H1 (cell line): ENCODE results near the gene CENPF. TPM values are rescaled to one million over a fixed set of nuclear protein-coding genes. Genes with fewer than 3 reads are reported as not detected.

Experiments
- ASH2L ChIP-seq: fragments of 200-600, 300-600 bp; sonication (generic); IDR thresholded peaks from one replicate; pipeline ENCODE4 v1.7.1; 2017; ENCODE audit warnings: low read length
- CBX8 ChIP-seq: fragments of 300-800, 300-1000 bp; sonication (generic); IDR thresholded peaks from 2 replicates; pipeline ENCODE4 v1.7.1; 2016; ENCODE audit warnings: low read depth, low read length, borderline replicate concordance
- CHD1 ChIP-seq: IDR thresholded peaks from 2 replicates; pipeline ENCODE4 v1.6.1; 2012; ENCODE audit warnings: low read depth, low read length, improper control_type of control experiment
- EZH2 ChIP-seq: fragments of 200-600 bp; sonication (generic); IDR thresholded peaks from 2 replicates; pipeline ENCODE4 v1.7.1; 2012; ENCODE audit warnings: low read depth, mild to moderate bottlenecking, moderate library complexity, low read length, inconsistent platforms; ENCODE audit not compliant: severe bottlenecking
- HDAC6 ChIP-seq: IDR thresholded peaks from one replicate; pipeline ENCODE4 v1.7.1; 2012; ENCODE audit warnings: low read depth, mild to moderate bottlenecking, inconsistent platforms, low read length, moderate library complexity
- RAD21 ChIP-seq, 2 experiments: IDR thresholded peaks in 1 of 2; conservative IDR thresholded peaks in 1 of 2; 2 replicates each; pipeline ENCODE4 v1.6.1; 2011; ENCODE audit warnings: low read depth in 2 of 2, low read length in 2 of 2, improper control_type of control experiment in 1 of 2, inconsistent platforms in 1 of 2, mild to moderate bottlenecking in 1 of 2, moderate library complexity in 1 of 2
- SAP30 ChIP-seq: fragments of 300-600 bp; sonication (generic); IDR thresholded peaks from 2 replicates; pipeline ENCODE4 v1.7.1; 2012; ENCODE audit warnings: low read length, moderate library complexity, mild to moderate bottlenecking, inconsistent platforms; ENCODE audit not compliant: insufficient read depth, insufficient replicate concordance
- TCF12 ChIP-seq: IDR thresholded peaks from 2 replicates; pipeline ENCODE4 v1.6.1; 2011; ENCODE audit warnings: low read depth, mild to moderate bottlenecking, low read length
- polyA plus RNA-seq, 7 experiments: library from polyadenylated mRNA; depleted of rRNA in 3 of 7; stranded (reverse) in 5 of 7; unstranded in 2 of 7; fragments of >200 nt in 5 of 7; fragments of 200-250 nt in 2 of 7; gene quantifications; 1 replicate in 5 of 7; 2 replicates in 1 of 7; 4 replicates in 1 of 7; pipeline versions ENCODE4 v1.2.1 to v1.2.3, GENCODE V29; 2011 to 2013; ENCODE audit warnings: missing spikeins in 2 of 7, mixed read lengths in 2 of 7
- total RNA-seq: library from RNA; stranded (reverse); fragmentation: NEBNext Ultra II Directional; extraction: Animal tissue kit (Norgen Biotek cat#: 25700); gene quantifications from 2 replicates; pipeline ENCODE4 v1.2.1, GENCODE V29; 2021
- TF ChIP-seq, protein P1 (sequence below): fragments of 300-600 bp; sonication (generic); IDR thresholded peaks from 2 replicates; pipeline ENCODE4 v1.7.1; 2012; ENCODE audit warnings: low read length, moderate library complexity, mild to moderate bottlenecking, inconsistent platforms; ENCODE audit not compliant: insufficient replicate concordance
- TF ChIP-seq, protein P2 (sequence below): IDR thresholded peaks from 2 replicates; pipeline ENCODE4 v1.6.1; 2012; ENCODE audit warnings: low read length, inconsistent platforms

The CENPF gene
- total and polyA plus RNA-seq, 2 of the 8 experiments (the other 6 are each of a cell fraction or from before 2014, with no cell fraction given): 13.7 to 170 TPM

- TF ChIP-seq, protein P1, sequence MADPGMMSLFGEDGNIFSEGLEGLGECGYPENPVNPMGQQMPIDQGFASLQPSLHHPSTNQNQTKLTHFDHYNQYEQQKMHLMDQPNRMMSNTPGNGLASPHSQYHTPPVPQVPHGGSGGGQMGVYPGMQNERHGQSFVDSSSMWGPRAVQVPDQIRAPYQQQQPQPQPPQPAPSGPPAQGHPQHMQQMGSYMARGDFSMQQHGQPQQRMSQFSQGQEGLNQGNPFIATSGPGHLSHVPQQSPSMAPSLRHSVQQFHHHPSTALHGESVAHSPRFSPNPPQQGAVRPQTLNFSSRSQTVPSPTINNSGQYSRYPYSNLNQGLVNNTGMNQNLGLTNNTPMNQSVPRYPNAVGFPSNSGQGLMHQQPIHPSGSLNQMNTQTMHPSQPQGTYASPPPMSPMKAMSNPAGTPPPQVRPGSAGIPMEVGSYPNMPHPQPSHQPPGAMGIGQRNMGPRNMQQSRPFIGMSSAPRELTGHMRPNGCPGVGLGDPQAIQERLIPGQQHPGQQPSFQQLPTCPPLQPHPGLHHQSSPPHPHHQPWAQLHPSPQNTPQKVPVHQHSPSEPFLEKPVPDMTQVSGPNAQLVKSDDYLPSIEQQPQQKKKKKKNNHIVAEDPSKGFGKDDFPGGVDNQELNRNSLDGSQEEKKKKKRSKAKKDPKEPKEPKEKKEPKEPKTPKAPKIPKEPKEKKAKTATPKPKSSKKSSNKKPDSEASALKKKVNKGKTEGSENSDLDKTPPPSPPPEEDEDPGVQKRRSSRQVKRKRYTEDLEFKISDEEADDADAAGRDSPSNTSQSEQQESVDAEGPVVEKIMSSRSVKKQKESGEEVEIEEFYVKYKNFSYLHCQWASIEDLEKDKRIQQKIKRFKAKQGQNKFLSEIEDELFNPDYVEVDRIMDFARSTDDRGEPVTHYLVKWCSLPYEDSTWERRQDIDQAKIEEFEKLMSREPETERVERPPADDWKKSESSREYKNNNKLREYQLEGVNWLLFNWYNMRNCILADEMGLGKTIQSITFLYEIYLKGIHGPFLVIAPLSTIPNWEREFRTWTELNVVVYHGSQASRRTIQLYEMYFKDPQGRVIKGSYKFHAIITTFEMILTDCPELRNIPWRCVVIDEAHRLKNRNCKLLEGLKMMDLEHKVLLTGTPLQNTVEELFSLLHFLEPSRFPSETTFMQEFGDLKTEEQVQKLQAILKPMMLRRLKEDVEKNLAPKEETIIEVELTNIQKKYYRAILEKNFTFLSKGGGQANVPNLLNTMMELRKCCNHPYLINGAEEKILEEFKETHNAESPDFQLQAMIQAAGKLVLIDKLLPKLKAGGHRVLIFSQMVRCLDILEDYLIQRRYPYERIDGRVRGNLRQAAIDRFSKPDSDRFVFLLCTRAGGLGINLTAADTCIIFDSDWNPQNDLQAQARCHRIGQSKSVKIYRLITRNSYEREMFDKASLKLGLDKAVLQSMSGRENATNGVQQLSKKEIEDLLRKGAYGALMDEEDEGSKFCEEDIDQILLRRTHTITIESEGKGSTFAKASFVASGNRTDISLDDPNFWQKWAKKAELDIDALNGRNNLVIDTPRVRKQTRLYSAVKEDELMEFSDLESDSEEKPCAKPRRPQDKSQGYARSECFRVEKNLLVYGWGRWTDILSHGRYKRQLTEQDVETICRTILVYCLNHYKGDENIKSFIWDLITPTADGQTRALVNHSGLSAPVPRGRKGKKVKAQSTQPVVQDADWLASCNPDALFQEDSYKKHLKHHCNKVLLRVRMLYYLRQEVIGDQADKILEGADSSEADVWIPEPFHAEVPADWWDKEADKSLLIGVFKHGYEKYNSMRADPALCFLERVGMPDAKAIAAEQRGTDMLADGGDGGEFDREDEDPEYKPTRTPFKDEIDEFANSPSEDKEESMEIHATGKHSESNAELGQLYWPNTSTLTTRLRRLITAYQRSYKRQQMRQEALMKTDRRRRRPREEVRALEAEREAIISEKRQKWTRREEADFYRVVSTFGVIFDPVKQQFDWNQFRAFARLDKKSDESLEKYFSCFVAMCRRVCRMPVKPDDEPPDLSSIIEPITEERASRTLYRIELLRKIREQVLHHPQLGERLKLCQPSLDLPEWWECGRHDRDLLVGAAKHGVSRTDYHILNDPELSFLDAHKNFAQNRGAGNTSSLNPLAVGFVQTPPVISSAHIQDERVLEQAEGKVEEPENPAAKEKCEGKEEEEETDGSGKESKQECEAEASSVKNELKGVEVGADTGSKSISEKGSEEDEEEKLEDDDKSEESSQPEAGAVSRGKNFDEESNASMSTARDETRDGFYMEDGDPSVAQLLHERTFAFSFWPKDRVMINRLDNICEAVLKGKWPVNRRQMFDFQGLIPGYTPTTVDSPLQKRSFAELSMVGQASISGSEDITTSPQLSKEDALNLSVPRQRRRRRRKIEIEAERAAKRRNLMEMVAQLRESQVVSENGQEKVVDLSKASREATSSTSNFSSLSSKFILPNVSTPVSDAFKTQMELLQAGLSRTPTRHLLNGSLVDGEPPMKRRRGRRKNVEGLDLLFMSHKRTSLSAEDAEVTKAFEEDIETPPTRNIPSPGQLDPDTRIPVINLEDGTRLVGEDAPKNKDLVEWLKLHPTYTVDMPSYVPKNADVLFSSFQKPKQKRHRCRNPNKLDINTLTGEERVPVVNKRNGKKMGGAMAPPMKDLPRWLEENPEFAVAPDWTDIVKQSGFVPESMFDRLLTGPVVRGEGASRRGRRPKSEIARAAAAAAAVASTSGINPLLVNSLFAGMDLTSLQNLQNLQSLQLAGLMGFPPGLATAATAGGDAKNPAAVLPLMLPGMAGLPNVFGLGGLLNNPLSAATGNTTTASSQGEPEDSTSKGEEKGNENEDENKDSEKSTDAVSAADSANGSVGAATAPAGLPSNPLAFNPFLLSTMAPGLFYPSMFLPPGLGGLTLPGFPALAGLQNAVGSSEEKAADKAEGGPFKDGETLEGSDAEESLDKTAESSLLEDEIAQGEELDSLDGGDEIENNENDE: no peak
- TF ChIP-seq TCF12 (no peak), EZH2 (no peak), ASH2L (no peak), CBX8 (no peak), SAP30 (no peak), RAD21 (IDR thresholded peaks at IDR 0.05 in 1 of 2, conservative IDR thresholded peaks at IDR 0.05 in 1 of 2; ENCODE audit: low read depth in 2 of 2, low read length in 2 of 2) (no peak), CHD1 (no peak), HDAC6 (no peak)
- TF ChIP-seq, protein P2, sequence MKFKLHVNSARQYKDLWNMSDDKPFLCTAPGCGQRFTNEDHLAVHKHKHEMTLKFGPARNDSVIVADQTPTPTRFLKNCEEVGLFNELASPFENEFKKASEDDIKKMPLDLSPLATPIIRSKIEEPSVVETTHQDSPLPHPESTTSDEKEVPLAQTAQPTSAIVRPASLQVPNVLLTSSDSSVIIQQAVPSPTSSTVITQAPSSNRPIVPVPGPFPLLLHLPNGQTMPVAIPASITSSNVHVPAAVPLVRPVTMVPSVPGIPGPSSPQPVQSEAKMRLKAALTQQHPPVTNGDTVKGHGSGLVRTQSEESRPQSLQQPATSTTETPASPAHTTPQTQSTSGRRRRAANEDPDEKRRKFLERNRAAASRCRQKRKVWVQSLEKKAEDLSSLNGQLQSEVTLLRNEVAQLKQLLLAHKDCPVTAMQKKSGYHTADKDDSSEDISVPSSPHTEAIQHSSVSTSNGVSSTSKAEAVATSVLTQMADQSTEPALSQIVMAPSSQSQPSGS: no peak
Measured at GRCh38 chr1:214583113-214583512, 19.9 kb upstream of the CENPF start (continued).
